Measurements from ENCODE around the gene RBFOX2. TPM values are rescaled to one million over a fixed set of nuclear protein-coding genes. Genes with fewer than 3 reads are reported as not detected.

Gene RBFOX2
- total and polyA plus RNA-seq, 2 of the 13 experiments (the other 11 are each of a cell fraction or from before 2014, with no cell fraction given) = 37.3 to 40.4 TPM

- TF ChIP-seq THYN1 (CRISPR knock-in tag; IDR thresholded peaks at IDR 0.05; ENCODE audit: borderline replicate concordance, low read depth) (no peak), ZNF619 (CRISPR knock-in tag; IDR thresholded peaks at IDR 0.05) (no peak), THRA (CRISPR knock-in tag; IDR thresholded peaks at IDR 0.05; ENCODE audit: borderline replicate concordance) (no peak), FOXP1 (IDR thresholded peaks at IDR 0.05) (no peak), FOXP1 (CRISPR knock-in tag; IDR thresholded peaks at IDR 0.05) (peak; percentile 59), ZFP62 (CRISPR knock-in tag; IDR thresholded peaks at IDR 0.05) (no peak), ZNF784 (CRISPR knock-in tag; IDR thresholded peaks at IDR 0.05; ENCODE audit: borderline replicate concordance) (0 out of 2 replicates have a peak, but pooled peaks have one; percentile 11), YEATS4 (CRISPR knock-in tag; IDR thresholded peaks at IDR 0.05; ENCODE audit: borderline replicate concordance) (peak; percentile 69), GLMP (CRISPR knock-in tag; IDR thresholded peaks at IDR 0.05; ENCODE audit: borderline replicate concordance) (no peak), ZNF710 (CRISPR knock-in tag; IDR thresholded peaks at IDR 0.05; ENCODE audit: borderline replicate concordance) (0 out of 2 replicates have a peak, but pooled peaks have one; percentile 51), POGZ (CRISPR knock-in tag; IDR thresholded peaks at IDR 0.05) (peak; percentile 20; the same call in 1 of the 2 replicates), MTF2 (CRISPR knock-in tag; IDR thresholded peaks at IDR 0.05; ENCODE audit: borderline replicate concordance) (no peak), SIN3A (IDR thresholded peaks at IDR 0.05; ENCODE audit: borderline replicate concordance, low read depth, low read length) (peak; percentile 54; the same call in 1 of the 2 replicates), ZNF607 (CRISPR knock-in tag; IDR thresholded peaks at IDR 0.05; ENCODE audit: borderline replicate concordance) (no peak), CBX5 (CRISPR knock-in tag; IDR thresholded peaks at IDR 0.05; ENCODE audit: borderline replicate concordance) (no peak), PPARG (CRISPR knock-in tag; conservative IDR thresholded peaks at IDR 0.05) (0 out of 2 replicates have a peak, but pooled peaks have one; percentile 28), ZBTB49 (CRISPR knock-in tag; IDR thresholded peaks at IDR 0.05; ENCODE audit: borderline replicate concordance) (no peak), BATF2 (CRISPR knock-in tag; IDR thresholded peaks at IDR 0.05) (no peak), SKI (IDR thresholded peaks at IDR 0.05; ENCODE audit: partially characterized antibody) (no peak), MAFF (IDR thresholded peaks at IDR 0.05; ENCODE audit: low read depth, low read length) (no peak), ZNF33B (CRISPR knock-in tag; IDR thresholded peaks at IDR 0.05) (no peak)
These were observed at the start of gene RBFOX2 (continued) for GRCh38 chr22:36028646-36029405.
